Activated B cell treated with CpG ODN at 0.5 μM for 24 hours (primary cell): Measurements from ENCODE around the gene CLK2. TPM values are rescaled to one million over a fixed set of nuclear protein-coding genes. Genes with fewer than 3 reads are reported as not detected.
A peak's percentile ranks its signal among the peaks of the same experiment; 100 is the strongest.

ENCODE experiments used
- ATAC-seq: fragments of 200-7000 bp; cut with Tn5 transposase; one replicate; pipeline ENCODE4 v1.10.0; 2021; ENCODE audit warnings: low read depth, mild to moderate bottlenecking, moderate library complexity
- CTCF ChIA-PET: fragments of 350-600 bp; sonication (Branson Sonifier 250); formaldehyde crosslinking; loops from one replicate; lab custom pipeline; 2021; ENCODE audit warnings: antibody characterized with exemption; lab: Charles Lee
- POLR2A ChIA-PET: fragments of 350-600 bp; sonication (Branson Sonifier 250); formaldehyde crosslinking; loops from one replicate; lab custom pipeline; 2021; ENCODE audit warnings: antibody characterized with exemption; lab: Charles Lee
- DNase-seq: peaks from one replicate; pipeline ENCODE4 v3.0.0; 2022
- H3K27ac Mint-ChIP-seq: one replicate; pipeline ENCODE4 v1.8.0; 2020; ENCODE audit warnings: mixed read lengths
- H3K27me3 Mint-ChIP-seq: one replicate; pipeline ENCODE4 v1.8.0; 2021; ENCODE audit warnings: mixed read lengths
- H3K36me3 Mint-ChIP-seq: one replicate; pipeline ENCODE4 v1.8.0; 2021; ENCODE audit warnings: low read depth, mixed read lengths
- H3K4me1 Mint-ChIP-seq: one replicate; pipeline ENCODE4 v1.8.0; 2021; ENCODE audit warnings: mixed read lengths
- H3K4me3 Mint-ChIP-seq: one replicate; pipeline ENCODE4 v1.8.0; 2020; ENCODE audit warnings: mild to moderate bottlenecking, mixed read lengths
- H3K9me3 Mint-ChIP-seq: one replicate; pipeline ENCODE4 v1.8.0; 2020; ENCODE audit warnings: mixed read lengths
- intact Hi-C: fragments of 100-400 bp; cut with micrococcal nuclease; formaldehyde crosslinking; loops from one replicate; pipeline ENCODE4 v1.15.1; 2024
- total RNA-seq: library from RNA; stranded (reverse); gene quantifications from 2 replicates; pipeline ENCODE4 v1.2.3, GENCODE V29; 2022
- TF ChIP-seq, protein P1 (sequence below): fragments of 200-600 bp; IDR thresholded peaks from one replicate; pipeline ENCODE4 v1.8.0; 2022; ENCODE audit warnings: antibody characterized with exemption, mild to moderate bottlenecking

The CLK2 gene
- total RNA-seq, 1 donor from 2014 or later, result 112 TPM

DNA sequence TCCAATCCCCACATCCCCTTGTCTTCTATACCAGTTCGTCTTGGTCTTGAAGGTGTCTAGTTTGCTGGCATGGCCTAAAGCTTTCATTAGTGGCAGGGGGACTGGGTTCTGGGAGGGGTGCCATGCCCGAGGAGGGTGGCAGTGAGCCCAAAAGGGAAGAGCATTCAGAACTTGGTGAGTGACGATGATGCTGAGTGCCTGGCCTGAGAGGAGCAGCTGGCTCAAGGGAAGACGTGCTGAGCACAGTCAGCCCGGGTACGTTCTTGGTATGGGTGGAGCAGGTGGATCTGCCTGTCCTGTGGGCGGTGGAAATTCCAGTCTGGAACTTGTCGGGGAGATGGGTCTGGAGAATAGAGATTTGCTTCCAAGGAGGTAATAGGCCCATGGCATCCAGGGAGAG is 40.0 kb upstream of the CLK2 start:
- Mint-ChIP-seq H3K27ac (no peak overlapping the region), H3K4me3 (no peak overlapping the region), H3K9me3 (no peaks in the 10 kb centered on the region), H3K4me1 (peaks cover 21% of the 10 kb centered on the region), H3K27me3 (no peaks in the 10 kb centered on the region), H3K36me3 (peaks cover 59% of the 10 kb centered on the region)
- DNase-seq (no peak), ATAC-seq (no peak)
- TF ChIP-seq, protein P1, sequence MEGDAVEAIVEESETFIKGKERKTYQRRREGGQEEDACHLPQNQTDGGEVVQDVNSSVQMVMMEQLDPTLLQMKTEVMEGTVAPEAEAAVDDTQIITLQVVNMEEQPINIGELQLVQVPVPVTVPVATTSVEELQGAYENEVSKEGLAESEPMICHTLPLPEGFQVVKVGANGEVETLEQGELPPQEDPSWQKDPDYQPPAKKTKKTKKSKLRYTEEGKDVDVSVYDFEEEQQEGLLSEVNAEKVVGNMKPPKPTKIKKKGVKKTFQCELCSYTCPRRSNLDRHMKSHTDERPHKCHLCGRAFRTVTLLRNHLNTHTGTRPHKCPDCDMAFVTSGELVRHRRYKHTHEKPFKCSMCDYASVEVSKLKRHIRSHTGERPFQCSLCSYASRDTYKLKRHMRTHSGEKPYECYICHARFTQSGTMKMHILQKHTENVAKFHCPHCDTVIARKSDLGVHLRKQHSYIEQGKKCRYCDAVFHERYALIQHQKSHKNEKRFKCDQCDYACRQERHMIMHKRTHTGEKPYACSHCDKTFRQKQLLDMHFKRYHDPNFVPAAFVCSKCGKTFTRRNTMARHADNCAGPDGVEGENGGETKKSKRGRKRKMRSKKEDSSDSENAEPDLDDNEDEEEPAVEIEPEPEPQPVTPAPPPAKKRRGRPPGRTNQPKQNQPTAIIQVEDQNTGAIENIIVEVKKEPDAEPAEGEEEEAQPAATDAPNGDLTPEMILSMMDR, result no peak
- CTCF ChIA-PET, result interaction anchor here (0.8 kb wide), 1 partner anchor 10 kb away, joined by 3 read pairs; no protein-coding TSS in a partner anchor
- POLR2A ChIA-PET, result interaction anchor here (1.7 kb wide), 1 partner anchor 10 kb away, joined by 5 read pairs; no protein-coding TSS in a partner anchor
- intact Hi-C loops, result no loop called here

DNA sequence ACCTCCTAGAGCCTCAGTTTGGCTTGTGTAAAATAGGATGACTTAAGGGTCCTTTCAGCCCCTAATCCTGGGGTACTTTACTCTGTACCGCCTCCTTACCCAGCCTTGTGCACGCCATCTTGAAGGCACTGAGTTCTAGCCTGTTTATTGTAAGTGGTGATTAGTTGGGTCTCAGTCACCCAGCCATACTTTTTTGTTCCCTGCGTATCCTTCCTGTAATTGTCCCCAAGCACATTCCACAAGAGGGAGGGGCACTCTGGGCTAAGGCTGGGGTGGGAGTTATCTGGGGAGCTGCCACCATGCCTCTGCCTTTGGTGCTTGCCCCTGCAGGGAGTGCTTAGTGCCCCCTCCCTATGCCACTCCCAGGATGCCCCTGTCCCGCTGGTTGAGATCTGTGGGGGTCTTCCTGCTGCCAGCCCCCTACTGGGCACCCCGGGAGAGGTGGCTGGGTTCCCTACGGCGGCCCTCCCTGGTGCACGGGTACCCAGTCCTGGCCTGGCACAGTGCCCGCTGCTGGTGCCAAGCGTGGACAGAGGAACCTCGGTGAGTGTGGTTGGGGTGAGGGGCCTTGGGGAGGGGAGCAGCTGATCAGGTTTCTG is 36.2 kb upstream of the CLK2 start:
- Mint-ChIP-seq H3K36me3 (peaks cover 38% of the 10 kb centered on the region), H3K27ac (peak overlapping the region; percentile 92), H3K4me1 (peaks cover 30% of the 10 kb centered on the region), H3K27me3 (no peaks in the 10 kb centered on the region), H3K4me3 (peak overlapping the region; percentile 94), H3K9me3 (no peaks in the 10 kb centered on the region)
- POLR2A ChIA-PET, result interaction anchor here (0.6 to 1.3 kb wide), 2 partner anchors 37 to 613 kb away, joined by 5 to 6 read pairs; partner anchors contain the start of gene CLK2
- ATAC-seq (no peak), DNase-seq (no peak)
- intact Hi-C loops, result no loop called here
- TF ChIP-seq, protein P1, result no peak
- CTCF ChIA-PET, result no interaction called here

DNA sequence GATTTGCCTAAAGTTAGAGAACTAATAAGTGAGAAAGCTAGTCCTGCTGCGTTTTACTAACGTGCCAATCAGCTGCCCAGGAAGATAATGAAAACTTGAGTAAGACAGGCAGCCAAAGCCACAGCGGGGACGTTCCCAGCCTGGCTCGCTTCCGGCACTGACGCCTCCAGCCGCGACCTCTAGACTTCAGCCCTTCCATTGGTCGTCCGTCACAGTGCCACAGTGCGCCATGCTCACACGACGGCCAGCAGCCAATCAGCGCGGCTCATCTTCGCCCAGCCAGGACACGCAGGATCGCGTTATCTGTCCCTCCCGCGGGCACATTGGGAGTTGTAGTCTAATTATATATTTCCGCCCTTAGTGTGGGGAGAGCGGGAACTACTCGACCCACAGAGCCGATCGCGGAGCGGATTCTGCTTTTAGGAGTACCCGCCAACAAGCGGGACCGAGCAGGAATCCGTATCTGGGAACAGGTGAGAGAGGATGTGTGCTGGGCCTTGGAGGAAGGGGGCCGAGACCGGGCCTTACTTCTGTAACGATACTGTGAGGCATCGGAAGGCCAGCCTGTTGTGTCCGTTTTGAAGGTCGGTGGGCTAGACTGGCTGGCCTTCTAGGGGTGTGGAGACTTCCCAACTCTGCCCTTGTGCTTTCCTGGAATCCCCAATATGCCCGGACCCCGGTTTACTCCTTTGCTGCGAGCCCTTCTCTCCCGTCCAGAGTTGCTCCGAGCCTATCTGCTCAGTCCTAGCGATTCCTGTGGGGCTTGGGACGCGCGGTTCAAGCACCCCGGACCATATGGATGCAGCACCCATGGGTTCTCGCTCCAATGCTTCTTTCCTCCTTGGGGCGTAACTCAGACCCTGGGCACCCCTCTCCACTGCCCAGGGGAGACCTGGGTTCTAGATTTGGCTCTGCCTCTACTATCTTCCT is 35.5 kb upstream of the CLK2 start, which contains the start of gene FDPS:
Gene FDPS, plus strand, starts transcription at position 374 of the 930 bp plus-strand sequence. CDS start 924 bp downstream, outside the sequence.
- intact Hi-C loops, result loop anchor here (1.0 kb wide), 8 partner anchors 15 to 255 kb away; partner anchors contain the start of genes CLK2, HCN3, MTX1 and SCAMP3
- peaks cover 32% of the 10 kb centered on the region for H3K4me1 Mint-ChIP-seq
- no peaks in the 10 kb centered on the region for H3K27me3 Mint-ChIP-seq
- no peaks in the 10 kb centered on the region for H3K9me3 Mint-ChIP-seq
- POLR2A ChIA-PET, result interaction anchor here (0.6 to 1.9 kb wide), 12 partner anchors 11 to 301 kb away, joined by 3 to 30 read pairs (median 5); partner anchors contain the start of genes CLK2, MSTO1, RUSC1 and SCAMP3
- H3K36me3 Mint-ChIP-seq, result peaks cover 36% of the 10 kb centered on the region
- CTCF ChIA-PET, result interaction anchor here (0.6 to 2.5 kb wide), 8 partner anchors 12 to 195 kb away, joined by 3 to 23 read pairs (median 4); partner anchors contain the start of genes CLK2 and RUSC1
- peak within 1 kb of the TSS; percentile 94 for H3K4me3 Mint-ChIP-seq
- DNase-seq, result peak; percentile 87
- peak; percentile 97 for ATAC-seq
- peak within 1 kb of the TSS; percentile 92 for H3K27ac Mint-ChIP-seq
- TF ChIP-seq, protein P1, result no peak

DNA sequence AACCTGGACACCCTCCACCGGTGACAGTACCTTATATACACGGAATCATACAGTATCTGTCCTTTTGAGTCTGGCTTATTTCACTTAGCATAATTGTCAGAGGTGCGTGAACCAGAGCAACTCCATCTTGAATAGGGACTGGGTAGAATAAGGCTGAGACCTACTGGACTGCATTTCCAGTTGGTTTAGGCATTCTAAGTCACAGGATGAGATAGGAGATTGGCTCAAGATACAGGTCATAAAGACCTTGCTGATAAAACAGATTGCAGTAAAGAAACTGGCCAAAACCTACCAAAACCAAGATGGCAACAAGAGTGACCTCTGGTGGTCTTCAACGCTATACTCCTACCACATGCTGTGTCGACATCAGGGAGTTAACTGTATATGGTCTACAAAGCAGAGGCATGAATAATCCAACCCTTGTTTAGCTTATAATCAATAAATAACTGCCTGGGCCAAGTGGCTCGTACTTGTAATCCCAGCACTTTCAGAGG is 34.0 kb upstream of the CLK2 start:
- ChIA-PET CTCF (interaction anchor here (0.9 to 2.5 kb wide), 4 partner anchors 15 to 134 kb away, joined by 3 to 23 read pairs (median 4); partner anchors contain the start of genes CLK2 and KRTCAP2), POLR2A (interaction anchor here (0.6 to 1.9 kb wide), 5 partner anchors 13 to 182 kb away, joined by 3 to 30 read pairs (median 12); partner anchors contain the start of genes CLK2 and RUSC1)

More for the DNA sequence above, 34.0 kb upstream of the CLK2 start:
- H3K27ac Mint-ChIP-seq, result peak overlapping the region; percentile 76
- ATAC-seq (no peak), DNase-seq (no peak)
- H3K36me3 Mint-ChIP-seq, result peaks cover 24% of the 10 kb centered on the region
- no peaks in the 10 kb centered on the region for H3K27me3 Mint-ChIP-seq
- H3K4me3 Mint-ChIP-seq, result peak overlapping the region; percentile 52
- intact Hi-C loops, result no loop called here
- no peaks in the 10 kb centered on the region for H3K9me3 Mint-ChIP-seq
- TF ChIP-seq, protein P1, result no peak
- peaks cover 32% of the 10 kb centered on the region for H3K4me1 Mint-ChIP-seq
